Tibial nerve (tissue), 4 donors: ENCODE data around the gene CFAP299.

Source experiments
- CTCF ChIP-seq, 5 experiments: fragments of 200-600 bp in 3 of 5; fragments of 450-650 bp in 2 of 5; sonication (generic) in 3 of 5; IDR thresholded peaks; one replicate each; pipeline ENCODE4 v1.5.1; 2016 to 2019; ENCODE audit warnings: antibody characterized with exemption in 5 of 5, mild to moderate bottlenecking in 3 of 5, moderate library complexity in 2 of 5
- EP300 ChIP-seq, 2 donors: sonication (generic); formaldehyde crosslinking; IDR thresholded peaks; one replicate each; pipeline ENCODE4 v1.6.1; 2017; ENCODE audit warnings: antibody characterized with exemption in 2 of 2, mild to moderate bottlenecking in 1 of 2
- POLR2A ChIP-seq, 2 donors: fragments of 450-650 bp; IDR thresholded peaks; one replicate each; pipeline ENCODE4 v1.6.1; 2017; ENCODE audit warnings: antibody characterized with exemption in 2 of 2, mild to moderate bottlenecking in 2 of 2, moderate library complexity in 2 of 2

GRCh38 chr4:80489798-80490197 lies 154.3 kb downstream of the CFAP299 start:
- TF ChIP-seq CTCF (IDR thresholded peaks at IDR 0.05), result no peak
- TF ChIP-seq POLR2A (IDR thresholded peaks at IDR 0.05), result no peak
- TF ChIP-seq EP300 (IDR thresholded peaks at IDR 0.05), result no peak
